Mucosa of descending colon (tissue), 3 donors: ENCODE results near the gene FAM114A2. TPM values are rescaled to one million over a fixed set of nuclear protein-coding genes. Genes with fewer than 3 reads are reported as not detected.

Source experiments
- ATAC-seq: fragments of 200-7000 bp; cut with Tn5 transposase; one replicate; pipeline ENCODE4 v1.9.1; 2020; ENCODE audit warnings: mild to moderate bottlenecking, moderate library complexity
- DNase-seq, 3 donors: peaks; one replicate each; pipeline ENCODE4 v3.0.0-alpha.2; 2020
- H3K36me3 ChIP-seq: fragments of 200-600 bp; one replicate; pipeline ENCODE4 v1.8.0; 2021; ENCODE audit warnings: low read depth, mild to moderate bottlenecking
- H3K4me1 ChIP-seq: fragments of 200-600 bp; one replicate; pipeline ENCODE4 v1.8.0; 2021; ENCODE audit warnings: low read depth, mild to moderate bottlenecking
- H3K4me3 ChIP-seq: fragments of 200-600 bp; one replicate; pipeline ENCODE4 v1.8.0; 2021; ENCODE audit warnings: mild to moderate bottlenecking
- H3K9me3 ChIP-seq: fragments of 200-600 bp; one replicate; pipeline ENCODE4 v1.8.0; 2021; ENCODE audit warnings: mild to moderate bottlenecking
- CTCF ChIP-seq: fragments of 200-600 bp; IDR thresholded peaks from one replicate; pipeline ENCODE4 v1.8.0; 2022; ENCODE audit warnings: antibody characterized with exemption, mild to moderate bottlenecking
- intact Hi-C, 2 donors: fragments of 100-400 bp; cut with DNase I in 1 of 2; cut with micrococcal nuclease in 1 of 2; formaldehyde crosslinking; loops; one replicate each; pipeline versions ENCODE4 v1.11.0 to v1.11.1; 2022; cut with DNase I, micrococcal nuclease
- long read RNA-seq, 2 donors: library from polyadenylated mRNA; unstranded; transcript quantifications; one replicate each; pipeline ENCODE4 v2.0.0, GENCODE V29; 2019 to 2021
- total RNA-seq, 3 donors: library from RNA; stranded (reverse); fragmentation: NEBNext Ultra II Directional in 2 of 3; extraction: Animal tissue kit (Norgen Biotek cat#: 25700) in 2 of 3; gene quantifications; one replicate each; pipeline versions ENCODE4 v1.2.1 to v1.2.4, GENCODE V29; 2021 to 2023
- donor health status: DM: no; HTN: no; CAD: no; lungs with moderate emphysema.
- donor health status: DM: no; HTN: no; CAD: no.
- donor health status: DM: no; HTN: yes; CAD: no.

Gene FAM114A2
- total RNA-seq, result 10 to 100 TPM; 20.1 to 40.9 (median 21.6) TPM
- long read RNA-seq, donor 1, full-length matches to known transcripts, result 18 of 30 reads
- long read RNA-seq, donor 1, partial matches to known transcripts, result 1 of 30 reads
- long read RNA-seq, donor 1, other reads (novel, unspliced or antisense), result 11 of 30 reads
- long read RNA-seq, donor 2, full-length matches to known transcripts, result 5 of 11 reads
- long read RNA-seq, donor 2, partial matches to known transcripts, result 5 of 11 reads
- long read RNA-seq, donor 2, other reads (novel, unspliced or antisense), result 1 of 11 reads

GRCh38 chr5:154038707-154039457, at the start of gene FAM114A2, which contains the start of gene MFAP3:
Gene FAM114A2, minus strand, starts transcription at chr5:154038910. Its CDS starts 3,957 bp downstream, at chr5:154034953.
Gene MFAP3, plus strand, starts transcription at chr5:154038967. Its CDS starts 10,756 bp downstream, at chr5:154049723.
- intact Hi-C loops, result no loop called here
- no peaks in the 10 kb centered on the region for H3K9me3 ChIP-seq
- H3K36me3 ChIP-seq, result no peaks in the 10 kb centered on the region
- DNase-seq (peak; percentile 92 to 96 (median 94)), ATAC-seq (peak; percentile 100)
- no peak for TF ChIP-seq CTCF
- peak within 1 kb of the TSS; percentile 71 for H3K4me3 ChIP-seq
- H3K4me1 ChIP-seq, result peaks cover 11% of the 10 kb centered on the region

GRCh38 chr5:154087260-154087659, 48.5 kb upstream of the FAM114A2 start:
- Histone ChIP-seq H3K36me3 (no peaks in the 10 kb centered on the region), H3K9me3 (no peaks in the 10 kb centered on the region), H3K4me1 (no peaks in the 10 kb centered on the region), H3K4me3 (no peak overlapping the region)
- intact Hi-C loops, result no loop called here
- DNase-seq, result no peak
- no peak for TF ChIP-seq CTCF
- no peak for ATAC-seq

GRCh38 chr5:154086641-154087040, 47.9 kb upstream of the FAM114A2 start:
- ATAC-seq (no peak), DNase-seq (no peak)
- H3K9me3 ChIP-seq, result no peaks in the 10 kb centered on the region
- intact Hi-C loops, result no loop called here
- H3K4me1 ChIP-seq, result no peaks in the 10 kb centered on the region
- no peak overlapping the region for H3K4me3 ChIP-seq
- no peaks in the 10 kb centered on the region for H3K36me3 ChIP-seq
- no peak for TF ChIP-seq CTCF

- Histone ChIP-seq H3K9me3 (no peaks in the 10 kb centered on the region), H3K4me3 (no peak overlapping the region), H3K36me3 (no peaks in the 10 kb centered on the region), H3K4me1 (no peaks in the 10 kb centered on the region)
- no peak for ATAC-seq
- intact Hi-C loops, result no loop called here
- no peak for DNase-seq
- TF ChIP-seq CTCF, result no peak
Observed at GRCh38 chr5:154086146-154086545, 47.4 kb upstream of the FAM114A2 start.

- Histone ChIP-seq H3K4me1 (no peaks in the 10 kb centered on the region), H3K9me3 (no peaks in the 10 kb centered on the region), H3K4me3 (no peak overlapping the region), H3K36me3 (no peaks in the 10 kb centered on the region)
- no peak for TF ChIP-seq CTCF
- ATAC-seq (no peak), DNase-seq (no peak)
- intact Hi-C loops, result no loop called here
Observed at GRCh38 chr5:154084062-154084639, 45.4 kb upstream of the FAM114A2 start.
